Liver (tissue), 9 donors: Measurements from ENCODE around the gene MS4A4A. TPM values are rescaled to one million over a fixed set of nuclear protein-coding genes. Genes with fewer than 3 reads are reported as not detected.

Experiments
- DNase-seq: peaks from one replicate; pipeline ENCODE4 v3.0.0-alpha.2; 2017; ENCODE audit warnings: low spot score
- H3K27ac ChIP-seq, 2 donors: one replicate each; pipeline ENCODE4 v1.7.0; 2013; ENCODE audit warnings: inconsistent platforms in 2 of 2, low read length in 2 of 2, control low read depth in 1 of 2, low read depth in 1 of 2, mild to moderate bottlenecking in 1 of 2
- H3K27me3 ChIP-seq, 4 donors: one replicate each; pipeline versions ENCODE4 v1.6.1 to v1.7.0; 2013; ENCODE audit warnings: low read length in 3 of 4, inconsistent platforms in 1 of 4, mild to moderate bottlenecking in 1 of 4, moderate library complexity in 1 of 4; ENCODE audit not compliant: control insufficient read depth in 4 of 4, insufficient read depth in 4 of 4
- H3K36me3 ChIP-seq, 4 donors: one replicate each; pipeline versions ENCODE4 v1.6.1 to v1.7.0; 2013; ENCODE audit warnings: low read length in 3 of 4, mild to moderate bottlenecking in 3 of 4, low read depth in 1 of 4, moderate library complexity in 1 of 4; ENCODE audit not compliant: control insufficient read depth in 4 of 4, insufficient read depth in 3 of 4
- H3K4me1 ChIP-seq, 4 donors: one replicate each; pipeline versions ENCODE4 v1.6.1 to v1.7.0; 2013; ENCODE audit warnings: low read length in 3 of 4, mild to moderate bottlenecking in 3 of 4, moderate library complexity in 1 of 4; ENCODE audit not compliant: control insufficient read depth in 4 of 4, insufficient read depth in 4 of 4
- H3K4me3 ChIP-seq, 3 donors: one replicate each; pipeline versions ENCODE4 v1.6.1 to v1.7.0; 2013; ENCODE audit warnings: low read length in 3 of 3, control low read depth in 1 of 3, low read depth in 1 of 3, mild to moderate bottlenecking in 1 of 3
- H3K9ac ChIP-seq, 2 donors: one replicate each; pipeline ENCODE4 v1.7.0; 2013; ENCODE audit warnings: low read length in 2 of 2, mild to moderate bottlenecking in 2 of 2, moderate library complexity in 2 of 2, control low read depth in 1 of 2, low read depth in 1 of 2
- H3K9me3 ChIP-seq, 4 donors: one replicate each; pipeline versions ENCODE4 v1.6.1 to v1.7.0; 2013; ENCODE audit warnings: low read length in 3 of 4; ENCODE audit not compliant: control insufficient read depth in 4 of 4
- EGR1 ChIP-seq, 2 donors: IDR thresholded peaks; 2 replicates each; pipeline ENCODE4 v1.6.1; 2016 to 2018; ENCODE audit warnings: antibody characterized with exemption in 2 of 2, low read depth in 2 of 2
- FOXA1 ChIP-seq: IDR thresholded peaks from 2 replicates; pipeline ENCODE4 v1.6.1; 2016; ENCODE audit warnings: antibody characterized with exemption
- FOXA2 ChIP-seq: IDR thresholded peaks from 2 replicates; pipeline ENCODE4 v1.6.1; 2016; ENCODE audit warnings: antibody characterized with exemption
- GABPA ChIP-seq, 2 donors: IDR thresholded peaks in 1 of 2; conservative IDR thresholded peaks in 1 of 2; 2 replicates each; pipeline ENCODE4 v1.6.1; 2016; ENCODE audit warnings: antibody characterized with exemption in 2 of 2, mild to moderate bottlenecking in 1 of 2, moderate library complexity in 1 of 2
- HNF4A ChIP-seq, 2 donors: conservative IDR thresholded peaks; 2 replicates each; pipeline ENCODE4 v1.6.1; 2016; ENCODE audit warnings: antibody characterized with exemption in 2 of 2, mild to moderate bottlenecking in 2 of 2
- HNF4G ChIP-seq: IDR thresholded peaks from 2 replicates; pipeline ENCODE4 v1.6.1; 2016; ENCODE audit warnings: antibody characterized with exemption
- JUND ChIP-seq, 2 donors: IDR thresholded peaks; 2 replicates each; pipeline ENCODE4 v1.6.1; 2016; ENCODE audit warnings: antibody characterized with exemption in 2 of 2
- NR2F2 ChIP-seq: IDR thresholded peaks from 2 replicates; pipeline ENCODE4 v1.6.1; 2016; ENCODE audit warnings: antibody characterized with exemption
- RAD21 ChIP-seq, 2 donors: IDR thresholded peaks; 2 replicates each; pipeline ENCODE4 v1.6.1; 2016; ENCODE audit warnings: antibody characterized with exemption in 2 of 2, mild to moderate bottlenecking in 2 of 2
- RXRA ChIP-seq, 2 donors: IDR thresholded peaks; 2 replicates each; pipeline ENCODE4 v1.6.1; 2017 to 2018; ENCODE audit warnings: antibody characterized with exemption in 2 of 2, mild to moderate bottlenecking in 1 of 2
- SP1 ChIP-seq: IDR thresholded peaks from 2 replicates; pipeline ENCODE4 v1.6.1; 2018; ENCODE audit warnings: antibody characterized with exemption, mild to moderate bottlenecking
- TAF1 ChIP-seq: conservative IDR thresholded peaks from 2 replicates; pipeline ENCODE4 v1.6.1; 2016; ENCODE audit warnings: antibody characterized with exemption, mild to moderate bottlenecking
- YY1 ChIP-seq: IDR thresholded peaks from 2 replicates; pipeline ENCODE4 v1.6.1; 2016; ENCODE audit warnings: antibody characterized with exemption, mild to moderate bottlenecking
- WGBS: extraction: QIAGEN DNeasy Blood & Tissue Kit; methylation state at CpG from one replicate; pipeline ENCODE4 v1.1.7; 2013; 5-methylcytosine and 5-hydroxymethylcytosine counted together
- polyA plus RNA-seq, 2 donors: library from polyadenylated mRNA; stranded (reverse) in 1 of 2; unstranded in 1 of 2; fragments of 200-250 nt in 1 of 2; fragments of >200 nt in 1 of 2; fragmentation: Nextera tagmentation in 1 of 2; extraction: Ambion mirVana in 1 of 2; gene quantifications; one replicate each; pipeline versions ENCODE4 v1.2.1 to v1.2.3, GENCODE V29; 2013 to 2015
- total RNA-seq, 2 donors: library from RNA; depleted of rRNA; stranded (reverse); fragments of >200 nt; gene quantifications; one replicate each; pipeline ENCODE4 v1.2.3, GENCODE V29; 2014
- TF ChIP-seq, protein P1 (sequence below): IDR thresholded peaks from 2 replicates; pipeline ENCODE4 v1.6.1; 2016; ENCODE audit warnings: antibody characterized with exemption, mild to moderate bottlenecking
- TF ChIP-seq, protein P2 (sequence below): fragments of 150-350 bp; IDR thresholded peaks from 2 replicates; pipeline ENCODE4 v1.5.1; 2017; ENCODE audit warnings: improper control_type of control experiment, low read depth, low read length; ENCODE audit not compliant: missing input control
- TF ChIP-seq, protein P3 (sequence below): IDR thresholded peaks from 2 replicates; pipeline ENCODE4 v1.6.1; 2016; ENCODE audit warnings: antibody characterized with exemption
- TF ChIP-seq, protein P4 (sequence below): IDR thresholded peaks from 2 replicates; pipeline ENCODE4 v1.6.1; 2016; ENCODE audit warnings: antibody characterized with exemption
- donor health status: healthy.
- donor health status: healthy.
- donor health status: healthy.
- donor health status: healthy.
- donor health status: healthy.

MS4A4A gene
- total and polyA plus RNA-seq, 4 donors: 8.6 to 16.1 (median 10.8) TPM

DNA sequence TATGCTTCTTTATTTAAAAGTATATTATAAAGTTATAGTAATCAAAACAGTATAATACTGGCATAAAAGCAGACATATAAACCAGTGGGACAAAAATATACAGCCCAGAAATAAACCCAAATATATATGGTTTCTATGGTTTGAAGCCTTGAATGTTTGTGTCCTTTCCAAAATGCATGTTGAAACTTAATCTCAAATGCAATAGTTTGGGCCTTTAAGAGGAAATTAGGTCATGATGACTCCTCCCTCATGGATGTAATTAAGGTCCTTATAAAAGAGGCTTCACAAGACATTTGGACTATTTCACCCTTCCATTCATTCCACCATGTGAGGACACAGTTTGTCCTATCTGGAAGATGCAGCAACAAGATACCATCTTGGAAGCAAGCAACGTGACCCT is 46.5 kb downstream of the MS4A4A start, which contains the start of gene MS4A6E:
Gene MS4A6E, plus strand, starts transcription at position 301 of the 400 bp plus-strand sequence. CDS start 7,641 bp downstream, outside the sequence.
- no peak within 1 kb of the TSS for H3K4me3 ChIP-seq
- H3K27me3 ChIP-seq: no peaks in the 10 kb centered on the region
- no peaks in the 10 kb centered on the region for H3K36me3 ChIP-seq
- WGBS: 40% methylated on average over 1 of the region's 1 CpG
- H3K9me3 ChIP-seq: peaks cover 0 to 8% (median 2%) of the 10 kb centered on the region in 4 donors
- H3K9ac ChIP-seq: no peak within 1 kb of the TSS
- TF ChIP-seq RAD21 (IDR thresholded peaks at IDR 0.05) (no peak), SP1 (no peak), FOXA2 (no peak), NR2F2 (no peak)
- TF ChIP-seq, protein P1, sequence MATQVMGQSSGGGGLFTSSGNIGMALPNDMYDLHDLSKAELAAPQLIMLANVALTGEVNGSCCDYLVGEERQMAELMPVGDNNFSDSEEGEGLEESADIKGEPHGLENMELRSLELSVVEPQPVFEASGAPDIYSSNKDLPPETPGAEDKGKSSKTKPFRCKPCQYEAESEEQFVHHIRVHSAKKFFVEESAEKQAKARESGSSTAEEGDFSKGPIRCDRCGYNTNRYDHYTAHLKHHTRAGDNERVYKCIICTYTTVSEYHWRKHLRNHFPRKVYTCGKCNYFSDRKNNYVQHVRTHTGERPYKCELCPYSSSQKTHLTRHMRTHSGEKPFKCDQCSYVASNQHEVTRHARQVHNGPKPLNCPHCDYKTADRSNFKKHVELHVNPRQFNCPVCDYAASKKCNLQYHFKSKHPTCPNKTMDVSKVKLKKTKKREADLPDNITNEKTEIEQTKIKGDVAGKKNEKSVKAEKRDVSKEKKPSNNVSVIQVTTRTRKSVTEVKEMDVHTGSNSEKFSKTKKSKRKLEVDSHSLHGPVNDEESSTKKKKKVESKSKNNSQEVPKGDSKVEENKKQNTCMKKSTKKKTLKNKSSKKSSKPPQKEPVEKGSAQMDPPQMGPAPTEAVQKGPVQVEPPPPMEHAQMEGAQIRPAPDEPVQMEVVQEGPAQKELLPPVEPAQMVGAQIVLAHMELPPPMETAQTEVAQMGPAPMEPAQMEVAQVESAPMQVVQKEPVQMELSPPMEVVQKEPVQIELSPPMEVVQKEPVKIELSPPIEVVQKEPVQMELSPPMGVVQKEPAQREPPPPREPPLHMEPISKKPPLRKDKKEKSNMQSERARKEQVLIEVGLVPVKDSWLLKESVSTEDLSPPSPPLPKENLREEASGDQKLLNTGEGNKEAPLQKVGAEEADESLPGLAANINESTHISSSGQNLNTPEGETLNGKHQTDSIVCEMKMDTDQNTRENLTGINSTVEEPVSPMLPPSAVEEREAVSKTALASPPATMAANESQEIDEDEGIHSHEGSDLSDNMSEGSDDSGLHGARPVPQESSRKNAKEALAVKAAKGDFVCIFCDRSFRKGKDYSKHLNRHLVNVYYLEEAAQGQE: no peak
- TF ChIP-seq, protein P2, sequence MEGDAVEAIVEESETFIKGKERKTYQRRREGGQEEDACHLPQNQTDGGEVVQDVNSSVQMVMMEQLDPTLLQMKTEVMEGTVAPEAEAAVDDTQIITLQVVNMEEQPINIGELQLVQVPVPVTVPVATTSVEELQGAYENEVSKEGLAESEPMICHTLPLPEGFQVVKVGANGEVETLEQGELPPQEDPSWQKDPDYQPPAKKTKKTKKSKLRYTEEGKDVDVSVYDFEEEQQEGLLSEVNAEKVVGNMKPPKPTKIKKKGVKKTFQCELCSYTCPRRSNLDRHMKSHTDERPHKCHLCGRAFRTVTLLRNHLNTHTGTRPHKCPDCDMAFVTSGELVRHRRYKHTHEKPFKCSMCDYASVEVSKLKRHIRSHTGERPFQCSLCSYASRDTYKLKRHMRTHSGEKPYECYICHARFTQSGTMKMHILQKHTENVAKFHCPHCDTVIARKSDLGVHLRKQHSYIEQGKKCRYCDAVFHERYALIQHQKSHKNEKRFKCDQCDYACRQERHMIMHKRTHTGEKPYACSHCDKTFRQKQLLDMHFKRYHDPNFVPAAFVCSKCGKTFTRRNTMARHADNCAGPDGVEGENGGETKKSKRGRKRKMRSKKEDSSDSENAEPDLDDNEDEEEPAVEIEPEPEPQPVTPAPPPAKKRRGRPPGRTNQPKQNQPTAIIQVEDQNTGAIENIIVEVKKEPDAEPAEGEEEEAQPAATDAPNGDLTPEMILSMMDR: no peak
- no peak for DNase-seq
- no peak within 1 kb of the TSS for H3K27ac ChIP-seq
- H3K4me1 ChIP-seq: no peaks in the 10 kb centered on the region

DNA sequence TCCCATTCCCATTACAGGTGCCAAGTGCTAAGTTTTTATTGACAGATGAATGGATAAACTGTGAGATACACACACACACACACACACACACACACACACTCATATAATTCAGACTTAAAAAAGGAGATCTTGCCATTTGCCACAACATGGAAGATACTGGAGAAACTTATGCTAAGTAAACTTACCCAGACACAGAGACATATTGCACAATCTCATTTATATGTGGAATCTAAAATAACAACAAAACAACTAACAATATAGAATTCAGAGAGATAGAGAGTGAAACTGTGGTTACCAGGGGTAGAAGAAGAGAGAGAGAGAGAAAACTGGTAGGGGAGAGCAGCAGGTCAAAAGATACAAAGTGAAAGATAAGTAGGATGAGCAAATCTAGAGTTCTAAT is 48.0 kb downstream of the MS4A4A start:
- TF ChIP-seq RAD21 (IDR thresholded peaks at IDR 0.05): no peak
- no peak for TF ChIP-seq RXRA (IDR thresholded peaks at IDR 0.05)
- TF ChIP-seq YY1: no peak
- no peak for TF ChIP-seq FOXA2
- TF ChIP-seq, protein P2: no peak
- TF ChIP-seq, protein P3, sequence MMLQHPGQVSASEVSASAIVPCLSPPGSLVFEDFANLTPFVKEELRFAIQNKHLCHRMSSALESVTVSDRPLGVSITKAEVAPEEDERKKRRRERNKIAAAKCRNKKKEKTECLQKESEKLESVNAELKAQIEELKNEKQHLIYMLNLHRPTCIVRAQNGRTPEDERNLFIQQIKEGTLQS: no peak
- no peak for TF ChIP-seq SP1
- no peak for TF ChIP-seq GABPA (IDR thresholded peaks at IDR 0.05 in 1 of 2, conservative IDR thresholded peaks at IDR 0.05 in 1 of 2)
- TF ChIP-seq NR2F2: no peak
- no peak for TF ChIP-seq JUND (IDR thresholded peaks at IDR 0.05)
- no peak for TF ChIP-seq FOXA1
- no peak for TF ChIP-seq TAF1
- no peak for TF ChIP-seq EGR1 (IDR thresholded peaks at IDR 0.05; ENCODE audit: low read depth in 2 of 2)
- no peak for TF ChIP-seq HNF4G
- TF ChIP-seq, protein P4, sequence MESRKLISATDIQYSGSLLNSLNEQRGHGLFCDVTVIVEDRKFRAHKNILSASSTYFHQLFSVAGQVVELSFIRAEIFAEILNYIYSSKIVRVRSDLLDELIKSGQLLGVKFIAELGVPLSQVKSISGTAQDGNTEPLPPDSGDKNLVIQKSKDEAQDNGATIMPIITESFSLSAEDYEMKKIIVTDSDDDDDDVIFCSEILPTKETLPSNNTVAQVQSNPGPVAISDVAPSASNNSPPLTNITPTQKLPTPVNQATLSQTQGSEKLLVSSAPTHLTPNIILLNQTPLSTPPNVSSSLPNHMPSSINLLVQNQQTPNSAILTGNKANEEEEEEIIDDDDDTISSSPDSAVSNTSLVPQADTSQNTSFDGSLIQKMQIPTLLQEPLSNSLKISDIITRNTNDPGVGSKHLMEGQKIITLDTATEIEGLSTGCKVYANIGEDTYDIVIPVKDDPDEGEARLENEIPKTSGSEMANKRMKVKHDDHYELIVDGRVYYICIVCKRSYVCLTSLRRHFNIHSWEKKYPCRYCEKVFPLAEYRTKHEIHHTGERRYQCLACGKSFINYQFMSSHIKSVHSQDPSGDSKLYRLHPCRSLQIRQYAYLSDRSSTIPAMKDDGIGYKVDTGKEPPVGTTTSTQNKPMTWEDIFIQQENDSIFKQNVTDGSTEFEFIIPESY: no peak
- no peak for TF ChIP-seq HNF4A (conservative IDR thresholded peaks at IDR 0.05)
- Histone ChIP-seq H3K36me3 (no peaks in the 10 kb centered on the region), H3K27me3 (no peaks in the 10 kb centered on the region), H3K4me1 (no peaks in the 10 kb centered on the region), H3K9ac (no peak overlapping the region), H3K27ac (no peak overlapping the region), H3K4me3 (no peak overlapping the region), H3K9me3 (peaks cover 0 to 8% (median 2%) of the 10 kb centered on the region in 4 donors)
- no peak for DNase-seq
